CD4-positive, alpha-beta T cell treated with Interleukin-15 for 4 hours (primary cell): Measurements from ENCODE around the gene FBLN5.

Source experiments
- DNase-seq: peaks from one replicate; pipeline ENCODE4 v3.0.0-alpha.2; 2020; ENCODE audit warnings: low spot score

FBLN5 gene

DNA sequence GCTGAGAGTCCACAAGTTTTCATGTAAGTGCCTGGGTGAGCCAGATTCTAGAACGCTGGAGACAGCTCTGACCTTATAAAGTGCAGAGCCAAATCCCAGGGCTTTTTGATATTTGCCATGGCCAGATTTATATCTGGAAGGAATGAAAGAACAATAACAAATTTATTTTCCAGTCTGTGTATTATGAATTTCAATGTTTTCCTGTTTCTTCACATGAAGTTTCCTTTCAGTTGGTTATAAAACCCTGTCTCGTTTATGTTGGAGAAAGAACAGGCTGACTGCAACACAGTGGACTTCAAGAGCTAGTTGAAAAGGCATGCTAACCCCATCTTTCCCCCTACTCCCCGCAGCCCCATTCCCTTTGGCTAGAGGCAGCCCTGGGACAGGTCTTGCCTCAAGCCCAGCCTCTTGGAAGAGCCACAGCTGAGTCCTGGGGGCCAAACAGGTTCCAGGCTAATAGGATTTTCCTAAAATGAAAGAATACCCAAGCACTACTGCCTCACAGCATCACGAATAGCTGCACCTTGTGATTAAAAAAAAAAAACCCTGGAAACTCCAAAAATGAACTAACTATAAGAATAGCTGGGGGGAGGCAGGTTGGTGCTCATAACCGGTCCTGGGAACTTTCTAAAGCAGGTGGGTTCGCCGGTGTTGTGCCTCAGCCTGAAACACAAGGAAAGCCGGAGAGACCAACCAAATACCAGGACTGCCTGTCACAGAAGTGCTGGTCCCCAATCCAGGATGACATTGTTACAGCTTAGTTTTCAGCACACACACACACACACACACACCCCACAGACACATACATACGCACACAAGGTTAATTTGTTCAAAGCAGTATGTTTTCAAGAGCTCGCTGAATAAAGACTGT is 1.5 kb downstream of the FBLN5 start:
- DNase-seq = no peak

GRCh38 chr14:91942946-91943345 is 4.5 kb downstream of the FBLN5 start:
- no peak for DNase-seq

DNA sequence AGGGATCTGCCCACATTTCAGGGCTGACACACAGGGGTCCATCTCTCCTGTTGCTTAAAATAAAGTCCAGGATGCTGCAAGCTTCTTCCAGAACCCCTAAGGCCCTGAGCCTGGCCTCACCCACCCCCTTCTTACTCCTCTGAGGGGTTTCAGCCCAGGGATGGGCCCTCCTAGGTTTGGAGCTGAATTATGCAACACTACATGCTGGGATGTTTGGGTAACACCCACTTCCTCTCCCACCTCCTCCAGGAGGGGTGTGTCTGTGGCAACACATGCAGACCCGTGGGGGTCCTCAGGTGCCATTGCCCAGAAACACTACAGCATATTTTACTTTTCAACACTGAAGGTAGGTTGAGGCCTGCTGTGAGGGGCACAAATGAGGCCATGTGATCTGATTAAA is 5.4 kb downstream of the FBLN5 start:
- no peak for DNase-seq

- DNase-seq = no peak
These were observed 7.3 kb downstream of the FBLN5 start for GRCh38 chr14:91940209-91940608.

GRCh38 chr14:91935586-91935985 is 11.9 kb downstream of the FBLN5 start:
- DNase-seq = no peak

GRCh38 chr14:91934554-91935285 is 12.8 kb downstream of the FBLN5 start:
- no peak for DNase-seq

GRCh38 chr14:91931478-91932088 is 15.9 kb downstream of the FBLN5 start:
- no peak for DNase-seq

DNA sequence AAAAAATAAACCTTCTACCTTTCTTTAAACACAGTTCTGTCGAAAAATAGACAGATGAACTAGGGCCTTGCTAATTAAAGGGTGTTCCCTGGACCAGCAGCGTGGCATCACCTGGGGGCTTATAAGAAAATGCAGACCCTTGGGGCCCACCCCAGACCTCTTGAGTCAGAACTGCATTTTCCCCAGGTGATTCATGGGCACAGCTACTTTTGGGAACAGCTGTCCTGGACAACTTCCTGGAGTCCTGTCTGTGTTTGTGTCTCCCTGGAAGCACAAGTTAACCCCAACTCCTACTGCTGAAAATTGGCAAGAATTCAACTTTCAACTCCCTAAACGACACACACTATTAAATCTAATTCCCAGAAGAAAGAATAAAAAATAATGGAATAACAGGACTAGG is 17.8 kb downstream of the FBLN5 start:
- DNase-seq = no peak

- DNase-seq = no peak
These were observed 19.7 kb downstream of the FBLN5 start for GRCh38 chr14:91927800-91928199.

GRCh38 chr14:91927191-91927590 is 20.3 kb downstream of the FBLN5 start:
- DNase-seq = no peak

GRCh38 chr14:91926131-91926890 is 21.2 kb downstream of the FBLN5 start:
- DNase-seq = no peak

- no peak for DNase-seq
These were observed 21.8 kb downstream of the FBLN5 start for GRCh38 chr14:91925727-91926121.

DNA sequence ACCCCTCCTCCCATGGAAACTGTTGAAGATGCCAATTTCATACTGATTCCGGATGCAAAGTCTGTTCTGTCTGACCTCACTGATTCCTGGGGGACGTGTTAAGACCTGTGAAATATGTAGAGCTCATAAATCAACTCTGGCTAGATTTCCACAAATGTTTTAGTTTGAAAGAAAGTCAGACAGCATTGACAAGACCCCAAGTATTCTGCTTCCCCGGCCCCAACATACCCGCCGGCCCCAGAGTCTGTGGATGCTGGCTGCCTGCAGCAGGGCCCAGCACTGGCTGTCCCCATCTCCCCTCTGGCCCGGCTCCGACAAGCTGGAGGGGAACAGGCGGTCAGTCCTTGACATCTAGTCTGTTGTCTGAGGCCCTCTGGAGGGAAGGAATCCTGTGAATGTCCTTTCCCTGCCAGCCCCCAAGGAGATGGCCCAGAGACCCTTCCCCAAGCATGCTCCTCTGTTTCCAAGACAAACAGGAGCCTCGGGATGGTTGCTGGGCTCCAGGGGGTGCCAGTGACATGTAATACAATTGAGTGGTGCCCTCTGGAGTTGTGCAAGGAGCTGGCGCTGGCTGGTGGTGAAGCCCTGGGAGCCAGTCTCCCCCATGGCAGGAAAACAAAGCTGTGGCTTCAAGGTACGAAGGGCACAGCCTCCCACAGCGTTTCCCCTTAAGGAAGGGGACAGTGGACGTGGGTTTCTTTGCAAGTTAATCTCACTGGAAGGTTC is 22.3 kb downstream of the FBLN5 start:
- no peak for DNase-seq

DNA sequence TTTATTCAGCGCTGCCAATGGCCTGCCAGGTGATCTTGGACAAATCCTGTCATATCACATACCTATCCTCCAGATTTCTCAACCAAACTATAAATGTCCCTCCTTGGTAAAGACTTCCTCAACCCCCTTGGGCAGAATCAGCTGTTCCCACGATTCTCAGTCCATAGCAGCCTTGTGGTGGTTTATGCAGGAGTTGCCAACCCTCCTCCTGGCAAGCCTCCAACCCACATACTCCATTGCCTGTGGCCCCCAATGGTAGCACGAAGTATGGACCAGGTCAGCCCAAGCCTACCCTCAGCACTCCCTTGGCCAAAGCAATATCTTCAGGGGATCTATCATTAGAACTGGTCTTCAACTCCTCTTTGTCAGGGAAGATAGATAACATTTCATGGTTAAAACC is 27.0 kb downstream of the FBLN5 start:
- DNase-seq = no peak

DNA sequence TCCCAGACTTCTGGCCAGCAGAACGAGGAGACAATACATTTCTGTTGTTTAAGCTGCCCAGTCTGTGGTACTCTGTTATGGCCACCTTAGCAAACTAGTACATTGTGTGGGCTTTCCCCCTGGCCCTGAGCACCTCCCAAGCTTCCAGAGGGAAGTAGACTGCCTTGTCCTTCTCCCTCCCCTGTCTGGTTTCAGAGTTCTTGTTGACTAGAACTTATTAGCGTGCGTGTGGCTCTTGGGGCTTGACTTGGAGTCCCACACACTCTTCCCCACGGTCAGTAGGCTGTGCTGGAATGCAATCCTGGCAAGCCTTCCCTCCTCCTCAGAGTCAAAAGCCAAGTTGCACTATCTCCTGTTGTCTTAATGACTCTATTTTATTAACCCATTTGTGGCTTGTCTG is 27.7 kb downstream of the FBLN5 start:
- DNase-seq = no peak

GRCh38 chr14:91918186-91918883 is 29.2 kb downstream of the FBLN5 start:
- DNase-seq = no peak

DNA sequence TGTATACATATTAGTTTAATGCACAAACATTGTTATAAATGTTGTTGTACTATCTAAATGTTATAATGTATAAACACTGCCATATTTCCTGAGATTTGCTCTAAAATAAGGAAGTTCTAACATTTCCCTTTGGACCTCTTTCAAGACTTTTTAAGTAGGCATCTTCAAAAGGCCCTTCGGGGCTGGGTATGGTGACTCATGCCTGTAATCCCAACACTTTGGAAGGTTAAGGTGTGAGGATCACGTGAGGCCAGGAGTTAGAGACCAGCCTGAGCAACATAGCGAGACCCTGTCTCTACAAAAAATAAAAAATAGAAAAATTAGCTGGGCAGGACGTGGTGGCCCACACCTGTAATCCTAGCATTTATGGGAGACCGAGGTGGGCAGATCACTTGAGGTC is 35.5 kb downstream of the FBLN5 start:
- no peak for DNase-seq

DNA sequence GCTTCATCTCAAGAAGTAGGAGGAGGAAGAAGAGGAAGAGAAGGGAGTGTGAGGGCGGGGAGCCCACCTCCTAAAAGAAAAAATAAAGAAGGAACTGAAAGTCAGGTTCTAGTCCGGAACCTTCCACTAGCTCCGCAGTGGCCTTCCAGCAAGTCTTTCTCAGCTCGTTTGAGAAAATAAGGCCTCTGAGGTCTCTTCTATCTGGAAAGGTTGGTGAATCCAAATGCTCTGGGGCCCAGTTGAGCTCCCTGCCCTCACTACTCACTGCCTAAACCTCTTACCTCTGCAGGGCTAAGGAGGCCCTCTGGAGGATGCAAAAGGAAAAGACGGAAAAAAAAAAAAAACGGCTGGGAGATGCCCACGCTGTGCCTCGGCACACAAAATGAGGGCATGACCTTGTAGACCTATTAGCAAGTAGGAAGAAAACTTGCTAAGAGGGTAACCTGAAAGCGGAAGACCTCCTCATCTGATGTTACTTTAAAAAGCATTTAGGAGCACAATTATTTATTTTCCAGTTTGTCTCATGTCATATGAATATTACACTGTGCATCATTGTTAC is 35.9 kb downstream of the FBLN5 start:
- DNase-seq = peak; percentile 56

GRCh38 chr14:91910196-91910595 is 37.3 kb downstream of the FBLN5 start:
- no peak for DNase-seq

DNA sequence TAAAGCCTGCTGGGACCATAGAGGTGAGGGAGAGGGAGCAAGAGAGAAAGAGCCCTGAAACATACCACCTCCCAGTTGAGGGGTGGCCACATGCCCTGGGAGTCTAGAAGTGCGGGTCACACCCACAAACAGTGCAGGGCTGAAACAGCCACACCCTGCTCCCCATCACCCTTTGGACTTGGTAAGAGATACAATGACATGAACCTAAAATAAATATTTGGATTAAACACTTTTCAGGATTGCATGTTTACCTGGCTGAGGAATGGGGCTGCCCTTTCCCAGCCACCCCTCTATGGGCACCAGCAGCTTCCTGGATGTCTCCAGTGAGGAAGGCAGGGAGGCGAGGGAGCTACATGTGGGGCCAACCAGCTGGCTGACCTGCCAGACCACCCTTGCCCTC is 41.1 kb downstream of the FBLN5 start:
- DNase-seq = no peak
